NCI-H128 (cell line): Measurements from ENCODE around the gene C1GALT1.

ENCODE experiments used
- DNase-seq: peaks from one replicate; lab custom pipeline; 2025; ENCODE audit not compliant: unreplicated experiment; lab: John Stamatoyannopoulos, UW

Gene C1GALT1

GRCh38 chr7:7265081-7266075, 83.0 kb downstream of the C1GALT1 start:
- DNase-seq, result no peak

GRCh38 chr7:7266257-7266881, 84.0 kb downstream of the C1GALT1 start:
- DNase-seq, result no peak

- no peak for DNase-seq
Observed at GRCh38 chr7:7271094-7271874, 88.9 kb downstream of the C1GALT1 start.

GRCh38 chr7:7272294-7272693, 90.0 kb downstream of the C1GALT1 start:
- no peak for DNase-seq

- no peak for DNase-seq
Observed at GRCh38 chr7:7274782-7275181, 92.4 kb downstream of the C1GALT1 start.

GRCh38 chr7:7276161-7276560, 93.8 kb downstream of the C1GALT1 start:
- DNase-seq, result no peak

- no peak for DNase-seq
Observed at GRCh38 chr7:7290429-7291122, 108.2 kb downstream of the C1GALT1 start.

GRCh38 chr7:7292085-7292484, 109.7 kb downstream of the C1GALT1 start:
- DNase-seq, result no peak

- DNase-seq, result no peak
Observed at GRCh38 chr7:7292608-7293007, 110.3 kb downstream of the C1GALT1 start.

GRCh38 chr7:7293092-7293491, 110.7 kb downstream of the C1GALT1 start:
- DNase-seq, result no peak

- no peak for DNase-seq
Observed at GRCh38 chr7:7294911-7295310, 112.6 kb downstream of the C1GALT1 start.
